HS-27A (cell line): ENCODE results near the gene GFOD1.
A peak's percentile ranks its signal among the peaks of the same experiment; 100 is the strongest.
"Not testable (repeated sequence)": the region's sequence is repeated elsewhere in the genome, so short reads cannot be mapped to it uniquely, and the experiment has no call there.

Experiments
- DNase-seq: peaks from one replicate; pipeline ENCODE4 v3.0.0-alpha.2; 2012; ENCODE audit warnings: low read depth, missing footprints

The GFOD1 gene

GRCh38 chr6:13463941-13464340 lies 23.5 kb downstream of the GFOD1 start:
- DNase-seq = no peak

GRCh38 chr6:13463328-13463717 lies 24.1 kb downstream of the GFOD1 start:
- no peak for DNase-seq

- no peak for DNase-seq
Observed at GRCh38 chr6:13462458-13463327, 24.7 kb downstream of the GFOD1 start.

- DNase-seq = no peak
Observed at GRCh38 chr6:13461805-13462204, 25.6 kb downstream of the GFOD1 start.

GRCh38 chr6:13461307-13461706 lies 26.1 kb downstream of the GFOD1 start:
- no peak for DNase-seq

- DNase-seq = not testable (repeated sequence)
Observed at GRCh38 chr6:13460289-13460688, 27.1 kb downstream of the GFOD1 start.

- DNase-seq = no peak
Observed at GRCh38 chr6:13457577-13457976, 29.8 kb downstream of the GFOD1 start.

GRCh38 chr6:13455552-13455966 lies 31.8 kb downstream of the GFOD1 start:
- no peak for DNase-seq

- DNase-seq = no peak
Observed at GRCh38 chr6:13454286-13455221, 32.8 kb downstream of the GFOD1 start.

GRCh38 chr6:13453771-13454251 lies 33.6 kb downstream of the GFOD1 start:
- peak; percentile 74 for DNase-seq

GRCh38 chr6:13453153-13453552 lies 34.2 kb downstream of the GFOD1 start:
- DNase-seq = no peak

- no peak for DNase-seq
Observed at GRCh38 chr6:13452346-13453117, 34.9 kb downstream of the GFOD1 start.

- no peak for DNase-seq
Observed at GRCh38 chr6:13451181-13451895, 36.1 kb downstream of the GFOD1 start.

- no peak for DNase-seq
Observed at GRCh38 chr6:13450628-13451027, 36.8 kb downstream of the GFOD1 start.

- DNase-seq = no peak
Observed at GRCh38 chr6:13447949-13448724, 39.3 kb downstream of the GFOD1 start.

GRCh38 chr6:13446381-13446780 lies 41.0 kb downstream of the GFOD1 start:
- DNase-seq = no peak

GRCh38 chr6:13445744-13446115 lies 41.7 kb downstream of the GFOD1 start:
- DNase-seq = no peak

GRCh38 chr6:13445005-13445743 lies 42.2 kb downstream of the GFOD1 start:
- peak; percentile 23 for DNase-seq

GRCh38 chr6:13444604-13445003 lies 42.8 kb downstream of the GFOD1 start:
- DNase-seq = no peak

- DNase-seq = not testable (repeated sequence)
Observed at GRCh38 chr6:13443978-13444377, 43.4 kb downstream of the GFOD1 start.
